Astrocyte (in vitro differentiated cells and primary cell): Measurements from ENCODE around the gene IER5. TPM values are rescaled to one million over a fixed set of nuclear protein-coding genes. Genes with fewer than 3 reads are reported as not detected.
"Not testable (repeated sequence)": the region's sequence is repeated elsewhere in the genome, so short reads cannot be mapped to it uniquely, and the experiment has no call there.

Experiments
- DNase-seq: peaks from one replicate; pipeline ENCODE4 v3.0.0-alpha.2; 2010; ENCODE audit warnings: low read depth
- FAIRE-seq: peaks from 2 replicates; lab custom pipeline; 2011; peaks lifted over from hg19 to GRCh38; lab: Jason Lieb, UNC
- H2AFZ ChIP-seq: 2 replicates; pipeline ENCODE4 v1.6.0; 2012; ENCODE audit warnings: low read depth, low read length, inconsistent platforms
- H3K27ac ChIP-seq: 2 replicates; pipeline ENCODE4 v1.5.1; 2011; ENCODE audit warnings: low read depth, low read length, inconsistent platforms
- H3K27me3 ChIP-seq: 2 replicates; pipeline ENCODE4 v1.6.0; 2011; ENCODE audit warnings: low read length, inconsistent platforms; ENCODE audit not compliant: insufficient read depth
- H3K36me3 ChIP-seq: 2 replicates; pipeline ENCODE4 v1.5.1; 2011; ENCODE audit warnings: low read length, inconsistent platforms; ENCODE audit not compliant: insufficient read depth
- H3K4me1 ChIP-seq: 2 replicates; pipeline ENCODE4 v1.5.1; 2011; ENCODE audit warnings: low read length, inconsistent platforms; ENCODE audit not compliant: insufficient read depth
- H3K4me2 ChIP-seq: 2 replicates; pipeline ENCODE4 v1.6.0; 2012; ENCODE audit warnings: low read length, inconsistent platforms
- H3K4me3 ChIP-seq: 2 replicates; pipeline ENCODE4 v1.5.1; 2011; ENCODE audit warnings: low read depth, mild to moderate bottlenecking, low read length, inconsistent platforms; ENCODE audit not compliant: insufficient read depth
- H3K79me2 ChIP-seq: 2 replicates; pipeline ENCODE4 v1.6.0; 2012; ENCODE audit warnings: mild to moderate bottlenecking, low read length, inconsistent platforms; ENCODE audit not compliant: insufficient read depth
- H3K9ac ChIP-seq: 2 replicates; pipeline ENCODE4 v1.6.0; 2012; ENCODE audit warnings: mild to moderate bottlenecking, low read length, inconsistent platforms
- H3K9me3 ChIP-seq: 2 replicates; pipeline ENCODE4 v1.5.1; 2012; ENCODE audit warnings: low read depth, mild to moderate bottlenecking, low read length, inconsistent platforms; ENCODE audit not compliant: insufficient read depth
- H4K20me1 ChIP-seq: 2 replicates; pipeline ENCODE4 v1.6.0; 2012; ENCODE audit warnings: low read length, inconsistent platforms; ENCODE audit not compliant: insufficient read depth
- H3K27ac Mint-ChIP-seq: one replicate; pipeline ENCODE4 v1.8.0; 2021; ENCODE audit warnings: mild to moderate bottlenecking, mixed read lengths; ENCODE audit not compliant: unreplicated experiment
- H3K27me3 Mint-ChIP-seq: one replicate; pipeline ENCODE4 v1.8.0; 2021; ENCODE audit warnings: low read depth, mixed read lengths; ENCODE audit not compliant: unreplicated experiment
- H3K36me3 Mint-ChIP-seq: one replicate; pipeline ENCODE4 v1.8.0; 2021; ENCODE audit warnings: low read depth, mixed read lengths; ENCODE audit not compliant: unreplicated experiment
- H3K4me1 Mint-ChIP-seq: one replicate; pipeline ENCODE4 v1.8.0; 2021; ENCODE audit warnings: low read depth, mixed read lengths; ENCODE audit not compliant: unreplicated experiment
- H3K4me3 Mint-ChIP-seq: one replicate; pipeline ENCODE4 v1.8.0; 2021; ENCODE audit warnings: mild to moderate bottlenecking, moderate library complexity, mixed read lengths; ENCODE audit not compliant: unreplicated experiment
- H3K9me3 Mint-ChIP-seq: one replicate; pipeline ENCODE4 v1.8.0; 2021; ENCODE audit warnings: mild to moderate bottlenecking, mixed read lengths; ENCODE audit not compliant: unreplicated experiment
- EZH2 ChIP-seq: IDR thresholded peaks from 2 replicates; pipeline ENCODE4 v1.6.1; 2012; ENCODE audit warnings: mild to moderate bottlenecking, low read length, inconsistent platforms; ENCODE audit not compliant: insufficient read depth
- total RNA-seq: library from RNA; stranded (reverse); gene quantifications from 2 replicates; pipeline ENCODE4 v1.2.1, GENCODE V29; 2021
- TF ChIP-seq, protein P1 (sequence below): IDR thresholded peaks from 2 replicates; pipeline ENCODE4 v1.5.1; 2011; ENCODE audit warnings: low read depth, mild to moderate bottlenecking, inconsistent platforms, low read length, moderate library complexity; ENCODE audit not compliant: insufficient read depth

The IER5 gene
- total RNA-seq, 1 donor from 2014 or later, result 28.3 TPM

DNA sequence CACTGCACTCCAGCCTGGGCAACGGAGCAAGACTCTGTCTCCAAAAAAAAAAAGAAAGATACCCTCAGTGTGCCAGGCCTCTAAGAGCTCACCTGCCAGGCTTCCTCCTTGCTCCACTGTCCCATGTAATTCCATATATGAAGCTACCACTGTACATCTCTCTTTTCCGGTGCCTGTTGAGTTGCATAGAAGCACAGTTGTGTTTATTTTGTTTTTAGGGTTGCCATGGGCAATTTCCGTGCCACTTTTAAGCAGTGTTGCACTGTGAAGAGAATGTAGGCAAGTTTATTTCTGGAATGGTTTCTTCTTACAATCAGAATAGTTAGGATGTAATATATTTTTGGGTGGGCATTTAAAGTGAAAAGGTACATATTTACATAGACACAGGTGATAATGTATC lies 31.4 kb upstream of the IER5 start:
- peaks cover 4% of the 10 kb centered on the region for H3K27me3 Mint-ChIP-seq
- no peaks in the 10 kb centered on the region for H3K4me1 ChIP-seq
- H3K36me3 Mint-ChIP-seq, result peaks cover 2% of the 10 kb centered on the region
- H3K79me2 ChIP-seq, result no peaks in the 10 kb centered on the region
- no peak overlapping the region for H3K27ac Mint-ChIP-seq
- H2AFZ ChIP-seq, result no peak overlapping the region
- H3K9me3 ChIP-seq, result peaks cover 2% of the 10 kb centered on the region
- no peaks in the 10 kb centered on the region for H3K27me3 ChIP-seq
- TF ChIP-seq, protein P1, sequence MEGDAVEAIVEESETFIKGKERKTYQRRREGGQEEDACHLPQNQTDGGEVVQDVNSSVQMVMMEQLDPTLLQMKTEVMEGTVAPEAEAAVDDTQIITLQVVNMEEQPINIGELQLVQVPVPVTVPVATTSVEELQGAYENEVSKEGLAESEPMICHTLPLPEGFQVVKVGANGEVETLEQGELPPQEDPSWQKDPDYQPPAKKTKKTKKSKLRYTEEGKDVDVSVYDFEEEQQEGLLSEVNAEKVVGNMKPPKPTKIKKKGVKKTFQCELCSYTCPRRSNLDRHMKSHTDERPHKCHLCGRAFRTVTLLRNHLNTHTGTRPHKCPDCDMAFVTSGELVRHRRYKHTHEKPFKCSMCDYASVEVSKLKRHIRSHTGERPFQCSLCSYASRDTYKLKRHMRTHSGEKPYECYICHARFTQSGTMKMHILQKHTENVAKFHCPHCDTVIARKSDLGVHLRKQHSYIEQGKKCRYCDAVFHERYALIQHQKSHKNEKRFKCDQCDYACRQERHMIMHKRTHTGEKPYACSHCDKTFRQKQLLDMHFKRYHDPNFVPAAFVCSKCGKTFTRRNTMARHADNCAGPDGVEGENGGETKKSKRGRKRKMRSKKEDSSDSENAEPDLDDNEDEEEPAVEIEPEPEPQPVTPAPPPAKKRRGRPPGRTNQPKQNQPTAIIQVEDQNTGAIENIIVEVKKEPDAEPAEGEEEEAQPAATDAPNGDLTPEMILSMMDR, result no peak
- H3K9me3 Mint-ChIP-seq, result peaks cover 9% of the 10 kb centered on the region
- DNase-seq (no peak), FAIRE-seq (no peak)
- no peak overlapping the region for H3K4me2 ChIP-seq
- no peak overlapping the region for H3K9ac ChIP-seq
- H4K20me1 ChIP-seq, result no peaks in the 10 kb centered on the region
- H3K4me1 Mint-ChIP-seq, result peaks cover 4% of the 10 kb centered on the region
- H3K36me3 ChIP-seq, result no peaks in the 10 kb centered on the region
- H3K4me3 ChIP-seq, result no peak overlapping the region
- H3K27ac ChIP-seq, result no peak overlapping the region
- no peak overlapping the region for H3K4me3 Mint-ChIP-seq

GRCh38 chr1:181059435-181059834 lies 29.1 kb upstream of the IER5 start:
- Histone ChIP-seq H2AFZ (no peak overlapping the region), H3K9ac (no peak overlapping the region), H3K27me3 (no peaks in the 10 kb centered on the region), H3K4me2 (no peak overlapping the region), H3K4me1 (no peaks in the 10 kb centered on the region), H3K79me2 (no peaks in the 10 kb centered on the region), H3K36me3 (no peaks in the 10 kb centered on the region), H4K20me1 (no peaks in the 10 kb centered on the region), H3K4me3 (no peak overlapping the region), H3K9me3 (peaks cover 2% of the 10 kb centered on the region), H3K27ac (no peak overlapping the region)
- peaks cover 2% of the 10 kb centered on the region for H3K27me3 Mint-ChIP-seq
- DNase-seq (no peak), FAIRE-seq (no peak)
- peaks cover 4% of the 10 kb centered on the region for H3K4me1 Mint-ChIP-seq
- H3K9me3 Mint-ChIP-seq, result peaks cover 9% of the 10 kb centered on the region
- no peak overlapping the region for H3K4me3 Mint-ChIP-seq
- peaks cover 2% of the 10 kb centered on the region for H3K36me3 Mint-ChIP-seq
- TF ChIP-seq EZH2, result no peak
- TF ChIP-seq, protein P1, result no peak
- H3K27ac Mint-ChIP-seq, result no peak overlapping the region

- H3K79me2 ChIP-seq, result no peaks in the 10 kb centered on the region
- Mint-ChIP-seq H3K9me3 (peaks cover 9% of the 10 kb centered on the region), H3K4me1 (peaks cover 1% of the 10 kb centered on the region), H3K27me3 (peaks cover 2% of the 10 kb centered on the region), H3K36me3 (peaks cover 2% of the 10 kb centered on the region), H3K27ac (no peak overlapping the region), H3K4me3 (no peak overlapping the region)
- no peak overlapping the region for H3K4me2 ChIP-seq
- H3K27ac ChIP-seq, result no peak overlapping the region
- TF ChIP-seq EZH2, result no peak
- TF ChIP-seq, protein P1, result no peak
- H3K4me3 ChIP-seq, result no peak overlapping the region
- H4K20me1 ChIP-seq, result no peaks in the 10 kb centered on the region
- FAIRE-seq (no peak), DNase-seq (no peak)
- H2AFZ ChIP-seq, result no peak overlapping the region
- H3K27me3 ChIP-seq, result no peaks in the 10 kb centered on the region
- peaks cover 2% of the 10 kb centered on the region for H3K9me3 ChIP-seq
- no peak overlapping the region for H3K9ac ChIP-seq
- no peaks in the 10 kb centered on the region for H3K36me3 ChIP-seq
- H3K4me1 ChIP-seq, result no peaks in the 10 kb centered on the region
These were observed 28.4 kb upstream of the IER5 start for GRCh38 chr1:181060066-181060465.

DNA sequence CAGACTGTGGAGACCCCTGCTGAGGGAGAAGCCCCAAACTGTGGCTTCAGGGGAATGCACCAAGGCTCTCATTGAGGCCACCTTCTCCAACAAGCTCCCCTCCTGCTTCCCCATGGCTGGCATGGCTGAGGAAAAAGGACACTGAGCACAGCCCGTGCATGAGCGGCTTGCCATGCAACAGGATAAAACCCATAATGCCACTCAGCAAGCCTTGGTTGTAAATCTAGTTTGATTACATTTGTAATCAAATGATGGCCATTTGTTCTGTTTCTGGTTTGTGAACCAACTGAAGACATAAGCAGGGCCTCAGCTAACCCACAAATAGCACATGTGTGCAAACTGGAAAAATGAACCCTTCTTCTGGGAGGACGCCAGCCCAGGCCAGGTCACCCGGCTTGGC lies 27.6 kb upstream of the IER5 start:
- FAIRE-seq, H3K27me3 Mint-ChIP-seq: not testable (repeated sequence)

More for the DNA sequence above, 27.6 kb upstream of the IER5 start:
- not testable (repeated sequence) for H3K4me3 Mint-ChIP-seq, H3K27ac Mint-ChIP-seq, H3K36me3 Mint-ChIP-seq, H3K36me3 ChIP-seq, H3K4me3 ChIP-seq, H3K9me3 Mint-ChIP-seq, H3K9ac ChIP-seq, H3K4me1 ChIP-seq, H3K27ac ChIP-seq, H2AFZ ChIP-seq, DNase-seq, H3K9me3 ChIP-seq, H3K4me1 Mint-ChIP-seq, H3K79me2 ChIP-seq, H3K4me2 ChIP-seq, H3K27me3 ChIP-seq, H4K20me1 ChIP-seq
